Mucosa of descending colon (tissue), 3 donors: ENCODE data around the gene RNF144A. TPM values are rescaled to one million over a fixed set of nuclear protein-coding genes. Genes with fewer than 3 reads are reported as not detected.

ENCODE experiments used
- ATAC-seq: fragments of 200-7000 bp; cut with Tn5 transposase; one replicate; pipeline ENCODE4 v1.9.1; 2020; ENCODE audit warnings: mild to moderate bottlenecking, moderate library complexity
- DNase-seq, 3 donors: peaks; one replicate each; pipeline ENCODE4 v3.0.0-alpha.2; 2020
- H3K36me3 ChIP-seq: fragments of 200-600 bp; one replicate; pipeline ENCODE4 v1.8.0; 2021; ENCODE audit warnings: low read depth, mild to moderate bottlenecking
- H3K4me1 ChIP-seq: fragments of 200-600 bp; one replicate; pipeline ENCODE4 v1.8.0; 2021; ENCODE audit warnings: low read depth, mild to moderate bottlenecking
- H3K4me3 ChIP-seq: fragments of 200-600 bp; one replicate; pipeline ENCODE4 v1.8.0; 2021; ENCODE audit warnings: mild to moderate bottlenecking
- H3K9me3 ChIP-seq: fragments of 200-600 bp; one replicate; pipeline ENCODE4 v1.8.0; 2021; ENCODE audit warnings: mild to moderate bottlenecking
- CTCF ChIP-seq: fragments of 200-600 bp; IDR thresholded peaks from one replicate; pipeline ENCODE4 v1.8.0; 2022; ENCODE audit warnings: antibody characterized with exemption, mild to moderate bottlenecking
- intact Hi-C, 2 donors: fragments of 100-400 bp; cut with DNase I in 1 of 2; cut with micrococcal nuclease in 1 of 2; formaldehyde crosslinking; loops; one replicate each; pipeline versions ENCODE4 v1.11.0 to v1.11.1; 2022; cut with DNase I, micrococcal nuclease
- total RNA-seq, 3 donors: library from RNA; stranded (reverse); fragmentation: NEBNext Ultra II Directional in 2 of 3; extraction: Animal tissue kit (Norgen Biotek cat#: 25700) in 2 of 3; gene quantifications; one replicate each; pipeline versions ENCODE4 v1.2.1 to v1.2.4, GENCODE V29; 2021 to 2023
- donor health status: DM: no; HTN: no; CAD: no; lungs with moderate emphysema.
- donor health status: DM: no; HTN: no; CAD: no.
- donor health status: DM: no; HTN: yes; CAD: no.

RNF144A gene
- total RNA-seq, 3 donors from 2014 or later: 14.3 to 18.7 (median 18.3) TPM

- no peak for DNase-seq
- intact Hi-C loops: no loop called here
- H3K36me3 ChIP-seq: no peaks in the 10 kb centered on the region
- no peaks in the 10 kb centered on the region for H3K4me1 ChIP-seq
- H3K9me3 ChIP-seq: no peaks in the 10 kb centered on the region
- ATAC-seq: no peak
- no peak for TF ChIP-seq CTCF
- H3K4me3 ChIP-seq: no peak overlapping the region
Observed at GRCh38 chr2:6970551-6970950, 53.3 kb downstream of the RNF144A start.

- no peaks in the 10 kb centered on the region for H3K9me3 ChIP-seq
- no peak overlapping the region for H3K4me3 ChIP-seq
- intact Hi-C loops: no loop called here
- H3K4me1 ChIP-seq: no peaks in the 10 kb centered on the region
- no peak for DNase-seq
- no peak for TF ChIP-seq CTCF
- no peak for ATAC-seq
- H3K36me3 ChIP-seq: no peaks in the 10 kb centered on the region
Observed at GRCh38 chr2:6970976-6971480, 53.8 kb downstream of the RNF144A start.

GRCh38 chr2:6971502-6971901 is 54.3 kb downstream of the RNF144A start:
- H3K9me3 ChIP-seq: no peaks in the 10 kb centered on the region
- DNase-seq: no peak
- ATAC-seq: no peak
- intact Hi-C loops: no loop called here
- H3K4me1 ChIP-seq: no peaks in the 10 kb centered on the region
- no peaks in the 10 kb centered on the region for H3K36me3 ChIP-seq
- no peak overlapping the region for H3K4me3 ChIP-seq
- TF ChIP-seq CTCF: no peak

GRCh38 chr2:6972067-6972710 is 55.0 kb downstream of the RNF144A start:
- no peak for TF ChIP-seq CTCF
- Histone ChIP-seq H3K9me3 (no peaks in the 10 kb centered on the region), H3K4me3 (no peak overlapping the region), H3K36me3 (no peaks in the 10 kb centered on the region), H3K4me1 (peaks cover 6% of the 10 kb centered on the region)
- DNase-seq (no peak), ATAC-seq (no peak)
- intact Hi-C loops: no loop called here

GRCh38 chr2:6973895-6974545 is 56.8 kb downstream of the RNF144A start:
- Histone ChIP-seq H3K9me3 (no peaks in the 10 kb centered on the region), H3K4me3 (no peak overlapping the region), H3K36me3 (no peaks in the 10 kb centered on the region), H3K4me1 (peaks cover 11% of the 10 kb centered on the region)
- ATAC-seq (no peak), DNase-seq (no peak)
- intact Hi-C loops: no loop called here
- TF ChIP-seq CTCF: no peak
